Caco-2 (cell line): ENCODE measurements around the gene HOMER2. TPM values are rescaled to one million over a fixed set of nuclear protein-coding genes. Genes with fewer than 3 reads are reported as not detected.

Source experiments
- BruUV-seq: library from RNA; stranded (reverse); fragments of 400-500 nt; replicated peaks from 2 replicates; lab custom pipeline; 2021; lab: Mats Ljungman, UMichigan
- CTCF ChIA-PET: fragments of 300-600 bp; sonication (Branson Sonifier 250); formaldehyde crosslinking; loops from one replicate; lab custom pipeline; 2022; ENCODE audit warnings: antibody characterized with exemption; lab: Charles Lee
- POLR2A ChIA-PET: fragments of 300-600 bp; sonication (Branson Sonifier 250); formaldehyde crosslinking; loops from one replicate; lab custom pipeline; 2022; ENCODE audit warnings: antibody characterized with exemption; lab: Charles Lee
- DNase-seq, 2 experiments: peaks; one replicate each; pipeline versions ENCODE4 v3.0.0 to v3.0.0-alpha.2; 2020 to 2022
- H3K27me3 ChIP-seq: replicated peaks from 2 replicates; pipeline ENCODE4 v1.6.0; 2011; ENCODE audit warnings: low read length; ENCODE audit not compliant: control insufficient read depth, insufficient read depth
- H3K36me3 ChIP-seq: 2 replicates; pipeline ENCODE4 v1.5.1; 2011; ENCODE audit warnings: low read length; ENCODE audit not compliant: control insufficient read depth, insufficient read depth
- H3K4me1 ChIP-seq: fragments of 250-450 bp; sonication (Bioruptor Pico); 2 replicates; pipeline ENCODE4 v1.5.1; 2020; ENCODE audit warnings: mild to moderate bottlenecking
- H3K4me3 ChIP-seq: 2 replicates; pipeline ENCODE4 v1.5.1; 2011; ENCODE audit warnings: low read depth, mild to moderate bottlenecking, control low read depth, low read length
- H3K9me3 ChIP-seq: fragments of 250-450 bp; sonication (Bioruptor Pico); 2 replicates; pipeline ENCODE4 v1.5.1; 2020; ENCODE audit warnings: mild to moderate bottlenecking, moderate library complexity
- H3K27ac Mint-ChIP-seq: one replicate; pipeline ENCODE4 v1.8.0; 2022; ENCODE audit warnings: mixed read lengths; ENCODE audit not compliant: unreplicated experiment
- H3K27me3 Mint-ChIP-seq: one replicate; pipeline ENCODE4 v1.8.0; 2022; ENCODE audit warnings: mixed read lengths; ENCODE audit not compliant: insufficient read depth, unreplicated experiment
- H3K36me3 Mint-ChIP-seq: one replicate; pipeline ENCODE4 v1.8.0; 2022; ENCODE audit warnings: mild to moderate bottlenecking, mixed read lengths; ENCODE audit not compliant: insufficient read depth, unreplicated experiment
- H3K4me1 Mint-ChIP-seq: one replicate; pipeline ENCODE4 v1.8.0; 2022; ENCODE audit warnings: low read depth, mixed read lengths; ENCODE audit not compliant: unreplicated experiment
- H3K4me3 Mint-ChIP-seq: one replicate; pipeline ENCODE4 v1.8.0; 2022; ENCODE audit warnings: mild to moderate bottlenecking, moderate library complexity, mixed read lengths; ENCODE audit not compliant: unreplicated experiment
- H3K9me3 Mint-ChIP-seq: one replicate; pipeline ENCODE4 v1.8.0; 2022; ENCODE audit warnings: mixed read lengths; ENCODE audit not compliant: unreplicated experiment
- intact Hi-C: fragments of 100-400 bp; cut with micrococcal nuclease; formaldehyde crosslinking; loops from one replicate; pipeline ENCODE4 v1.10.0; 2022; ENCODE audit not compliant: unreplicated experiment
- total RNA-seq: library from RNA; stranded (reverse); gene quantifications from 2 replicates; pipeline ENCODE4 v1.2.3, GENCODE V29; 2022
- TF ChIP-seq, protein P1 (sequence below), 2 experiments: fragments of 200-600 bp in 1 of 2; IDR thresholded peaks; 1 replicate in 1 of 2; 2 replicates in 1 of 2; pipeline versions ENCODE4 v1.5.1 to v1.8.0; 2011 to 2022; ENCODE audit warnings: antibody characterized with exemption in 1 of 2, control low read depth in 1 of 2, inconsistent platforms in 1 of 2, low read depth in 1 of 2, low read length in 1 of 2, mild to moderate bottlenecking in 1 of 2, moderate library complexity in 1 of 2; ENCODE audit not compliant: insufficient read depth in 1 of 2, severe bottlenecking in 1 of 2, unreplicated experiment in 1 of 2

The HOMER2 gene
- total RNA-seq, 1 experiment from 2014 or later: 5.5 TPM

DNA sequence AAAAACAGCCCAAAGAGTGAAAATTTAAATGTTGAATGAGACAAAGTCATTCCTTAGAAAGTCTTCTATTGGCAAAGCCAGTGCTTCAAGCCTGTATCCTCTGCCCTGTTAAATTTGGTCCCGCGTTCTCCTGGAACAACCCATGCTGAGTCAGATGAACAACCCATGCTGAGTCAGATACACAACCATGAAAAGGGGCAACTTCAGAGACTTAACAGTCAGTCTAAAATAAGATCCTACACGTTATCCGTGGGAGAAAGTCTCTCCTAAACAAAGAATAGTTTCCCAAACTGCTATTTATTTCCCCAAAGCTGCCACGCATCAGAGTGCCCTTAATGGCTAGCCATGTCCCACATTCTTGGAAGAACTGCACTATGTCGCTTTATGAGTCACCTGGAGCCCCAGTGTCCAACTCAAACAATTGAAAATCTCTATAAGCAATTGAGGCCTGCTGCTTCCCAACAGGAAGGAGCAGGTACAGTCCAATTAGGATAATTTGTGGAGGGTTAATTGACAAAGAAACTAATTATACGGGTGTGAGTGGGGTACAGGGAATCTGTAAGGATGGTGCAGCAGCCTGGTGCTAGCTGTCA, 77.0 kb downstream of the HOMER2 start:
- ChIA-PET CTCF (no interaction called here), POLR2A (no interaction called here)
- Histone ChIP-seq H3K27me3 (no peaks in the 10 kb centered on the region), H3K9me3 (no peaks in the 10 kb centered on the region), H3K4me3 (no peak overlapping the region), H3K4me1 (peaks cover 6% of the 10 kb centered on the region; the same call in 1 of the 2 replicates), H3K36me3 (no peaks in the 10 kb centered on the region)
- no peak overlapping the region for H3K27ac Mint-ChIP-seq
- H3K27me3 Mint-ChIP-seq: peaks cover 3% of the 10 kb centered on the region
- H3K36me3 Mint-ChIP-seq: no peaks in the 10 kb centered on the region
- no peaks in the 10 kb centered on the region for H3K9me3 Mint-ChIP-seq
- intact Hi-C loops: no loop called here
- DNase-seq: no peak
- H3K4me1 Mint-ChIP-seq: no peaks in the 10 kb centered on the region
- TF ChIP-seq, protein P1, sequence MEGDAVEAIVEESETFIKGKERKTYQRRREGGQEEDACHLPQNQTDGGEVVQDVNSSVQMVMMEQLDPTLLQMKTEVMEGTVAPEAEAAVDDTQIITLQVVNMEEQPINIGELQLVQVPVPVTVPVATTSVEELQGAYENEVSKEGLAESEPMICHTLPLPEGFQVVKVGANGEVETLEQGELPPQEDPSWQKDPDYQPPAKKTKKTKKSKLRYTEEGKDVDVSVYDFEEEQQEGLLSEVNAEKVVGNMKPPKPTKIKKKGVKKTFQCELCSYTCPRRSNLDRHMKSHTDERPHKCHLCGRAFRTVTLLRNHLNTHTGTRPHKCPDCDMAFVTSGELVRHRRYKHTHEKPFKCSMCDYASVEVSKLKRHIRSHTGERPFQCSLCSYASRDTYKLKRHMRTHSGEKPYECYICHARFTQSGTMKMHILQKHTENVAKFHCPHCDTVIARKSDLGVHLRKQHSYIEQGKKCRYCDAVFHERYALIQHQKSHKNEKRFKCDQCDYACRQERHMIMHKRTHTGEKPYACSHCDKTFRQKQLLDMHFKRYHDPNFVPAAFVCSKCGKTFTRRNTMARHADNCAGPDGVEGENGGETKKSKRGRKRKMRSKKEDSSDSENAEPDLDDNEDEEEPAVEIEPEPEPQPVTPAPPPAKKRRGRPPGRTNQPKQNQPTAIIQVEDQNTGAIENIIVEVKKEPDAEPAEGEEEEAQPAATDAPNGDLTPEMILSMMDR (IDR thresholded peaks at IDR 0.05; ENCODE audit: insufficient read depth in 1 of 2, low read depth in 1 of 2, low read length in 1 of 2, severe bottlenecking in 1 of 2, unreplicated experiment in 1 of 2): no peak
- no TSS peak for BruUV-seq
- H3K4me3 Mint-ChIP-seq: no peak overlapping the region

DNA sequence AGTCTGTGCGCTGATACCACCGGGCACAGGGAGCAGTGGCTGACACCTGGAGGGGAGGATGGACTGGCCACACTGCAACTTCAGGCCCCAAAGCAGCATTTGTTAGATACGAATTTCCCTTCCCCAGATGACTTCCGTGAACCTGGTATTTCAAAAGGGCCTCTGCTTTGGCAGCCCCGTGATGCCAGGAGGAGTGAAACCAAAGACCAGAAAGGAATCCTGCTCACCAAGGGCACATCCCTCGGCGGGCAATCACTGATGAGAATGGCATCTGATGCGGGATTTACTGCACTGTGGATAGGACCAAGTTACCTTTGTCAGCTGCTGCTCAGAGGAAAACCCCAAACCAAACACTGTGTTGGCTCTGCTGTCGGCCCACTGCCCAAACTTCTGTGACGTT, 77.6 kb downstream of the HOMER2 start:
- ChIA-PET CTCF (no interaction called here), POLR2A (no interaction called here)
- BruUV-seq: no TSS peak
- TF ChIP-seq, protein P1 (IDR thresholded peaks at IDR 0.05; ENCODE audit: insufficient read depth in 1 of 2, low read depth in 1 of 2, low read length in 1 of 2, severe bottlenecking in 1 of 2, unreplicated experiment in 1 of 2): no peak
- Histone ChIP-seq H3K4me3 (no peak overlapping the region), H3K27me3 (no peaks in the 10 kb centered on the region), H3K9me3 (no peaks in the 10 kb centered on the region), H3K4me1 (peaks cover 6% of the 10 kb centered on the region; the same call in 1 of the 2 replicates), H3K36me3 (no peaks in the 10 kb centered on the region)
- no peak for DNase-seq
- intact Hi-C loops: no loop called here
- no peak overlapping the region for H3K27ac Mint-ChIP-seq
- no peaks in the 10 kb centered on the region for H3K27me3 Mint-ChIP-seq
- H3K4me1 Mint-ChIP-seq: no peaks in the 10 kb centered on the region
- H3K36me3 Mint-ChIP-seq: no peaks in the 10 kb centered on the region
- H3K4me3 Mint-ChIP-seq: no peak overlapping the region
- H3K9me3 Mint-ChIP-seq: no peaks in the 10 kb centered on the region

DNA sequence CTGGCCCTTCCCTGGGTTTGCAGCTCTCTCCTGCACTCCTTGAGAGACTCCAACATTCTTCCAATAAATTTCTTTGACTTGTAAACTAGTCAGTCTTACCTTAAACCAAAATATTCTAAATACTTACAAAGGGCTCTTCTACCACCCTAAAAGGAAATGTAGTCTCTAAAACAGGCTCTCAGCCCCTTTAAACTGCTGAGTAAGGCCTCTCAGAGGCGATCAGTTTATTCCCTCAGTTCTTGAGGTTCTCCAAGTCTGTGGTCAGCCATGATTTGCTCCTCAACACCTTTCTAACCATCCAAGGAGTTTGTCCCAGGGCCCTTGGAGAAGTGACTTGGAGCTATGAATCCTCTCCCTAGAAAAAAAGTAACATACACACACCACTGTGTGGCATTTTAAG, 78.3 kb downstream of the HOMER2 start:
- intact Hi-C loops: no loop called here
- CTCF ChIA-PET: no interaction called here

More for the DNA sequence above, 78.3 kb downstream of the HOMER2 start:
- POLR2A ChIA-PET: no interaction called here
- no peak for DNase-seq
- H3K27me3 ChIP-seq: no peaks in the 10 kb centered on the region
- Mint-ChIP-seq H3K27ac (no peak overlapping the region), H3K4me3 (no peak overlapping the region), H3K27me3 (no peaks in the 10 kb centered on the region), H3K36me3 (no peaks in the 10 kb centered on the region), H3K9me3 (no peaks in the 10 kb centered on the region), H3K4me1 (no peaks in the 10 kb centered on the region)
- H3K4me1 ChIP-seq: peaks cover 6% of the 10 kb centered on the region; the same call in 1 of the 2 replicates
- no peaks in the 10 kb centered on the region for H3K36me3 ChIP-seq
- TF ChIP-seq, protein P1 (IDR thresholded peaks at IDR 0.05; ENCODE audit: insufficient read depth in 1 of 2, low read depth in 1 of 2, low read length in 1 of 2, severe bottlenecking in 1 of 2, unreplicated experiment in 1 of 2): no peak
- BruUV-seq: no TSS peak
- H3K4me3 ChIP-seq: no peak overlapping the region
- H3K9me3 ChIP-seq: no peaks in the 10 kb centered on the region
